HepG2 (cell line): ENCODE data around the gene TTK. TPM values are rescaled to one million over a fixed set of nuclear protein-coding genes. Genes with fewer than 3 reads are reported as not detected.

Experiments used
- FOXM1 ChIP-seq: sonication (generic); formaldehyde crosslinking; IDR thresholded peaks from 2 replicates; pipeline ENCODE4 v1.5.0; 2020; ENCODE audit warnings: missing genetic modification reagents
- KDM5A ChIP-seq: fragments of 200-600 bp; sonication (generic); IDR thresholded peaks from 2 replicates; pipeline ENCODE4 v1.7.0; 2018; ENCODE audit warnings: antibody characterized with exemption, mild to moderate bottlenecking, low read length, borderline replicate concordance
- MATR3 ChIP-seq: sonication (generic); formaldehyde crosslinking; IDR thresholded peaks from 2 replicates; pipeline ENCODE4 v1.4.0; 2020; ENCODE audit warnings: missing genetic modification reagents
- RARA ChIP-seq: IDR thresholded peaks from 2 replicates; pipeline ENCODE4 v1.6.1; 2016; ENCODE audit warnings: missing genetic modification reagents, missing compliant biosample characterization
- SNAPC2 ChIP-seq: sonication (generic); formaldehyde crosslinking; IDR thresholded peaks from 2 replicates; pipeline ENCODE4 v1.8.1; 2022; ENCODE audit warnings: mild to moderate bottlenecking, missing genetic modification reagents
- ZBTB42 ChIP-seq: sonication (generic); formaldehyde crosslinking; IDR thresholded peaks from 2 replicates; pipeline ENCODE4 v1.5.0; 2020; ENCODE audit warnings: mild to moderate bottlenecking, missing genetic modification reagents
- ZFP1 ChIP-seq: IDR thresholded peaks from 2 replicates; pipeline ENCODE4 v1.6.1; 2016
- ZFP82 ChIP-seq: sonication (generic); formaldehyde crosslinking; IDR thresholded peaks from 2 replicates; pipeline ENCODE4 v1.5.1; 2020; ENCODE audit warnings: mild to moderate bottlenecking, missing genetic modification reagents, borderline replicate concordance
- ZFP90 ChIP-seq: sonication (generic); formaldehyde crosslinking; IDR thresholded peaks from 2 replicates; pipeline ENCODE4 v1.8.0; 2022; ENCODE audit warnings: missing genetic modification reagents, mild to moderate bottlenecking, inconsistent platforms, borderline replicate concordance
- ZNF274 ChIP-seq: sonication (generic); formaldehyde crosslinking; IDR thresholded peaks from 2 replicates; pipeline ENCODE4 v1.5.1; 2020; ENCODE audit warnings: mild to moderate bottlenecking, missing genetic modification reagents
- ZNF34 ChIP-seq: sonication (generic); formaldehyde crosslinking; IDR thresholded peaks from 2 replicates; pipeline ENCODE4 v1.4.0; 2020; ENCODE audit warnings: mild to moderate bottlenecking, missing genetic modification reagents, borderline replicate concordance
- ZNF383 ChIP-seq: sonication (generic); formaldehyde crosslinking; IDR thresholded peaks from 2 replicates; pipeline ENCODE4 v1.4.0; 2020; ENCODE audit warnings: missing genetic modification reagents, mild to moderate bottlenecking, borderline replicate concordance
- ZNF558 ChIP-seq: sonication (generic); formaldehyde crosslinking; IDR thresholded peaks from 2 replicates; pipeline ENCODE4 v1.9.0; 2022; ENCODE audit warnings: mild to moderate bottlenecking, missing genetic modification reagents, borderline replicate concordance
- ZNF570 ChIP-seq: sonication (generic); formaldehyde crosslinking; IDR thresholded peaks from 2 replicates; pipeline ENCODE4 v1.4.0; 2020; ENCODE audit warnings: mild to moderate bottlenecking, missing genetic modification reagents, borderline replicate concordance
- ZNF616 ChIP-seq: sonication (generic); formaldehyde crosslinking; IDR thresholded peaks from 2 replicates; pipeline ENCODE4 v1.5.0; 2020; ENCODE audit warnings: low read depth, mild to moderate bottlenecking, missing genetic modification reagents
- ZNF724P ChIP-seq: sonication (generic); formaldehyde crosslinking; IDR thresholded peaks from 2 replicates; pipeline ENCODE4 v1.8.0; 2022; ENCODE audit warnings: missing genetic modification reagents, borderline replicate concordance
- ZNF737 ChIP-seq: sonication (generic); formaldehyde crosslinking; IDR thresholded peaks from 2 replicates; pipeline ENCODE4 v1.5.0; 2020; ENCODE audit warnings: missing genetic modification reagents, mild to moderate bottlenecking, borderline replicate concordance
- ZNF775 ChIP-seq: sonication (generic); formaldehyde crosslinking; IDR thresholded peaks from 2 replicates; pipeline ENCODE4 v1.4.0; 2020; ENCODE audit warnings: missing genetic modification reagents, mild to moderate bottlenecking, moderate library complexity, borderline replicate concordance
- polyA plus RNA-seq, 8 experiments: library from polyadenylated mRNA; depleted of rRNA in 3 of 8; stranded (reverse) in 7 of 8; unstranded in 1 of 8; fragments of >200 nt; fragmentation: Illumina TruSeq in 4 of 8; extraction: Trizol in 4 of 8; gene quantifications; 2 replicates each; pipeline versions ENCODE4 v1.2.1 to v1.2.3, GENCODE V29; 2011 to 2016; ENCODE audit warnings: low read depth in 4 of 8, missing spikeins in 1 of 8, mixed read lengths in 1 of 8; ENCODE audit not compliant: insufficient read depth in 1 of 8
- total RNA-seq, 5 experiments: library from RNA; depleted of rRNA; stranded (reverse); fragments of >200 nt; fragmentation: Illumina TruSeq; extraction: Trizol; gene quantifications; 2 replicates each; pipeline ENCODE4 v1.2.3, GENCODE V29; 2016; ENCODE audit warnings: low read depth in 1 of 5
- TF ChIP-seq, protein P1 (sequence below): fragments of 450-650 bp; IDR thresholded peaks from 2 replicates; pipeline ENCODE4 v1.6.1; 2016
- TF ChIP-seq, protein P2 (sequence below): sonication (generic); formaldehyde crosslinking; IDR thresholded peaks from 2 replicates; pipeline ENCODE4 v1.4.0; 2020; ENCODE audit warnings: missing genetic modification reagents
- TF ChIP-seq, protein P3 (sequence below): sonication (generic); formaldehyde crosslinking; IDR thresholded peaks from 2 replicates; pipeline ENCODE4 v1.4.0; 2020; ENCODE audit warnings: missing genetic modification reagents

Gene TTK
- total and polyA plus RNA-seq, 2 of the 13 experiments (the other 11 are each of a cell fraction or from before 2014, with no cell fraction given): 8.6 to 33.2 TPM

DNA sequence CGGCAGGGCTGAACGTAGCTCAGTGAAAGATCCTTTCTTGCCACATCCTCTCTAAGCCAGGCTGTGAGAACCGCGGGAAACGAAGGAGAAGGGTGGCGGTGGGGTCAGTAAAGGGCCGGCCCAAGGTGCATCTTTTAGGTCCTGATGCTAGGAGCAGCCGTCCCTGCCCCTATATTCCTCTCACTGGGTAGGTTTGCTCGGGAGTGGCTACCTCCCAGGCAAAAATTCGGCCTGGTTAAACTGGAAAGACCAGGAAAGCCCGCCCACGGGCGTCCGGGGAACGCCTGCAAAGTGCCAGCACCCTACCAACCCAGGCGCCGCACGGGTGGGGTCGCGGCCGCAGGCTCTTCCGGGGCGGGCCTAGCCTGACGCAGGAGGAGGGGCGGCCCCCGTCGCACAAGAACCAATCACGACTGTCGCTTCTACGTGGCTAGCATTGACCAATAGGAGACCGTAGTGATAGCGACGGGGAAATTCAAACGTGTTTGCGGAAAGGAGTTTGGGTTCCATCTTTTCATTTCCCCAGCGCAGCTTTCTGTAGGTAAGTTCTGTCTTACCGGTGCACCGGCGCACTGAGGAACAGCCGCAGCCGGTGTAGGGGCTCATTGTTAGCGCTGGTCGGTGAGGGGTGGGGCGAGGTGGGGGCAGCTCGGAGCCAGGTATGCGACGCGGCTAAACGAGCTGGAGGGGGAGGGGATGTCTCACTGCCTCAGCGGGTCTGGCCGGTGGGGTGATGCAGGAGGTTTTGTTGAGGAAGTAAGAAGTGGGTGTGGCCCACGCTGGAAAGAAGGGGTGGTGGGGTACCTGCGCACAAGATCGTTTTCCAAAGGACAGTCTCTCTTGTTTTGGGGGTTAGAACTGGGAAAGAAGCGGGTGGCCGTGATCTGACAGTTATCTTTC lies at the start of gene TTK (continued):
- TF ChIP-seq ZNF775 (CRISPR knock-in tag) (no peak), SNAPC2 (CRISPR knock-in tag) (no peak; the same call in 1 of the 2 replicates), ZBTB42 (CRISPR knock-in tag) (no peak), RARA (CRISPR knock-in tag) (no peak; the same call in 1 of the 2 replicates), ZFP90 (CRISPR knock-in tag) (no peak; the same call in 1 of the 2 replicates), ZFP82 (peak; percentile 80; the same call in 1 of the 2 replicates), MATR3 (CRISPR knock-in tag) (no peak), ZNF724P (no peak), ZNF34 (CRISPR knock-in tag) (no peak), ZNF383 (CRISPR knock-in tag) (no peak), KDM5A (peak; percentile 80), ZFP1 (CRISPR knock-in tag) (no peak), ZNF570 (no peak), ZNF558 (CRISPR knock-in tag) (peak; percentile 40; the same call in 1 of the 2 replicates), ZNF274 (CRISPR knock-in tag) (no peak), ZNF616 (CRISPR knock-in tag) (no peak), FOXM1 (peak; percentile 21; the same call in 1 of the 2 replicates), ZNF737 (CRISPR knock-in tag) (no peak)
- TF ChIP-seq, protein P1, sequence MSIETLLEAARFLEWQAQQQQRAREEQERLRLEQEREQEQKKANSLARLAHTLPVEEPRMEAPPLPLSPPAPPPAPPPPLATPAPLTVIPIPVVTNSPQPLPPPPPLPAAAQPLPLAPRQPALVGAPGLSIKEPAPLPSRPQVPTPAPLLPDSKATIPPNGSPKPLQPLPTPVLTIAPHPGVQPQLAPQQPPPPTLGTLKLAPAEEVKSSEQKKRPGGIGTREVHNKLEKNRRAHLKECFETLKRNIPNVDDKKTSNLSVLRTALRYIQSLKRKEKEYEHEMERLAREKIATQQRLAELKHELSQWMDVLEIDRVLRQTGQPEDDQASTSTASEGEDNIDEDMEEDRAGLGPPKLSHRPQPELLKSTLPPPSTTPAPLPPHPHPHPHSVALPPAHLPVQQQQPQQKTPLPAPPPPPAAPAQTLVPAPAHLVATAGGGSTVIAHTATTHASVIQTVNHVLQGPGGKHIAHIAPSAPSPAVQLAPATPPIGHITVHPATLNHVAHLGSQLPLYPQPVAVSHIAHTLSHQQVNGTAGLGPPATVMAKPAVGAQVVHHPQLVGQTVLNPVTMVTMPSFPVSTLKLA: 0 out of 2 replicates have a peak, but pooled peaks have one; percentile 13
- TF ChIP-seq, protein P2, sequence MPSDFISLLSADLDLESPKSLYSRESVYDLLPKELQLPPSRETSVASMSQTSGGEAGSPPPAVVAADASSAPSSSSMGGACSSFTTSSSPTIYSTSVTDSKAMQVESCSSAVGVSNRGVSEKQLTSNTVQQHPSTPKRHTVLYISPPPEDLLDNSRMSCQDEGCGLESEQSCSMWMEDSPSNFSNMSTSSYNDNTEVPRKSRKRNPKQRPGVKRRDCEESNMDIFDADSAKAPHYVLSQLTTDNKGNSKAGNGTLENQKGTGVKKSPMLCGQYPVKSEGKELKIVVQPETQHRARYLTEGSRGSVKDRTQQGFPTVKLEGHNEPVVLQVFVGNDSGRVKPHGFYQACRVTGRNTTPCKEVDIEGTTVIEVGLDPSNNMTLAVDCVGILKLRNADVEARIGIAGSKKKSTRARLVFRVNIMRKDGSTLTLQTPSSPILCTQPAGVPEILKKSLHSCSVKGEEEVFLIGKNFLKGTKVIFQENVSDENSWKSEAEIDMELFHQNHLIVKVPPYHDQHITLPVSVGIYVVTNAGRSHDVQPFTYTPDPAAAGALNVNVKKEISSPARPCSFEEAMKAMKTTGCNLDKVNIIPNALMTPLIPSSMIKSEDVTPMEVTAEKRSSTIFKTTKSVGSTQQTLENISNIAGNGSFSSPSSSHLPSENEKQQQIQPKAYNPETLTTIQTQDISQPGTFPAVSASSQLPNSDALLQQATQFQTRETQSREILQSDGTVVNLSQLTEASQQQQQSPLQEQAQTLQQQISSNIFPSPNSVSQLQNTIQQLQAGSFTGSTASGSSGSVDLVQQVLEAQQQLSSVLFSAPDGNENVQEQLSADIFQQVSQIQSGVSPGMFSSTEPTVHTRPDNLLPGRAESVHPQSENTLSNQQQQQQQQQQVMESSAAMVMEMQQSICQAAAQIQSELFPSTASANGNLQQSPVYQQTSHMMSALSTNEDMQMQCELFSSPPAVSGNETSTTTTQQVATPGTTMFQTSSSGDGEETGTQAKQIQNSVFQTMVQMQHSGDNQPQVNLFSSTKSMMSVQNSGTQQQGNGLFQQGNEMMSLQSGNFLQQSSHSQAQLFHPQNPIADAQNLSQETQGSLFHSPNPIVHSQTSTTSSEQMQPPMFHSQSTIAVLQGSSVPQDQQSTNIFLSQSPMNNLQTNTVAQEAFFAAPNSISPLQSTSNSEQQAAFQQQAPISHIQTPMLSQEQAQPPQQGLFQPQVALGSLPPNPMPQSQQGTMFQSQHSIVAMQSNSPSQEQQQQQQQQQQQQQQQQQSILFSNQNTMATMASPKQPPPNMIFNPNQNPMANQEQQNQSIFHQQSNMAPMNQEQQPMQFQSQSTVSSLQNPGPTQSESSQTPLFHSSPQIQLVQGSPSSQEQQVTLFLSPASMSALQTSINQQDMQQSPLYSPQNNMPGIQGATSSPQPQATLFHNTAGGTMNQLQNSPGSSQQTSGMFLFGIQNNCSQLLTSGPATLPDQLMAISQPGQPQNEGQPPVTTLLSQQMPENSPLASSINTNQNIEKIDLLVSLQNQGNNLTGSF (CRISPR knock-in tag): no peak
- TF ChIP-seq, protein P3, sequence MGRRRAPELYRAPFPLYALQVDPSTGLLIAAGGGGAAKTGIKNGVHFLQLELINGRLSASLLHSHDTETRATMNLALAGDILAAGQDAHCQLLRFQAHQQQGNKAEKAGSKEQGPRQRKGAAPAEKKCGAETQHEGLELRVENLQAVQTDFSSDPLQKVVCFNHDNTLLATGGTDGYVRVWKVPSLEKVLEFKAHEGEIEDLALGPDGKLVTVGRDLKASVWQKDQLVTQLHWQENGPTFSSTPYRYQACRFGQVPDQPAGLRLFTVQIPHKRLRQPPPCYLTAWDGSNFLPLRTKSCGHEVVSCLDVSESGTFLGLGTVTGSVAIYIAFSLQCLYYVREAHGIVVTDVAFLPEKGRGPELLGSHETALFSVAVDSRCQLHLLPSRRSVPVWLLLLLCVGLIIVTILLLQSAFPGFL (CRISPR knock-in tag): no peak
